ENCODE results near the gene ZBTB7C.

ZBTB7C gene

GRCh38 chr18:48323151-48323550 lies 86.0 kb downstream of the ZBTB7C start:
- no peak for DNase-seq (ENCODE audit: low read depth)

- no peak for DNase-seq (ENCODE audit: low read depth)
These were observed 87.6 kb downstream of the ZBTB7C start for GRCh38 chr18:48321536-48321935.

GRCh38 chr18:48321121-48321520 lies 88.1 kb downstream of the ZBTB7C start:
- DNase-seq (ENCODE audit: low read depth) = no peak

GRCh38 chr18:48320639-48320945 lies 88.6 kb downstream of the ZBTB7C start:
- no peak for DNase-seq (ENCODE audit: low read depth)

- no peak for DNase-seq (ENCODE audit: low read depth)
These were observed 89.2 kb downstream of the ZBTB7C start for GRCh38 chr18:48319801-48320638.

- DNase-seq (ENCODE audit: low read depth) = no peak
These were observed 90.7 kb downstream of the ZBTB7C start for GRCh38 chr18:48318436-48318835.

GRCh38 chr18:48317781-48318381 lies 91.3 kb downstream of the ZBTB7C start:
- DNase-seq (ENCODE audit: low read depth) = no peak

GRCh38 chr18:48316177-48316576 lies 93.0 kb downstream of the ZBTB7C start:
- DNase-seq (ENCODE audit: low read depth) = no peak

GRCh38 chr18:48314690-48315089 lies 94.5 kb downstream of the ZBTB7C start:
- DNase-seq (ENCODE audit: low read depth) = no peak

- no peak for DNase-seq (ENCODE audit: low read depth)
These were observed 95.4 kb downstream of the ZBTB7C start for GRCh38 chr18:48313792-48314191.

GRCh38 chr18:48312066-48312465 lies 97.1 kb downstream of the ZBTB7C start:
- DNase-seq (ENCODE audit: low read depth) = no peak

- no peak for DNase-seq (ENCODE audit: low read depth)
These were observed 98.2 kb downstream of the ZBTB7C start for GRCh38 chr18:48310999-48311398.

GRCh38 chr18:48310353-48310752 lies 98.8 kb downstream of the ZBTB7C start:
- no peak for DNase-seq (ENCODE audit: low read depth)

GRCh38 chr18:48308755-48309575 lies 100.2 kb downstream of the ZBTB7C start:
- no peak for DNase-seq (ENCODE audit: low read depth)

GRCh38 chr18:48308027-48308635 lies 101.1 kb downstream of the ZBTB7C start:
- DNase-seq (ENCODE audit: low read depth) = no peak

- no peak for DNase-seq (ENCODE audit: low read depth)
These were observed 102.3 kb downstream of the ZBTB7C start for GRCh38 chr18:48306838-48307237.

GRCh38 chr18:48304906-48305693 lies 104.1 kb downstream of the ZBTB7C start:
- DNase-seq (ENCODE audit: low read depth) = no peak

GRCh38 chr18:48303883-48304282 lies 105.3 kb downstream of the ZBTB7C start:
- DNase-seq (ENCODE audit: low read depth) = no peak

GRCh38 chr18:48302736-48303135 lies 106.4 kb downstream of the ZBTB7C start:
- DNase-seq (ENCODE audit: low read depth) = no peak

GRCh38 chr18:48300463-48300961 lies 108.7 kb downstream of the ZBTB7C start:
- DNase-seq (ENCODE audit: low read depth) = no peak

GRCh38 chr18:48297139-48297538 lies 112.0 kb downstream of the ZBTB7C start:
- DNase-seq (ENCODE audit: low read depth) = no peak

- no peak for DNase-seq (ENCODE audit: low read depth)
These were observed 112.6 kb downstream of the ZBTB7C start for GRCh38 chr18:48296581-48296980.
